IPS-NIHi11 (cell line): ENCODE measurements around the gene MAST3.
A peak's percentile ranks its signal among the peaks of the same experiment; 100 is the strongest.

Experiments
- DNase-seq: peaks from one replicate; pipeline ENCODE4 v3.0.0; 2012; ENCODE audit warnings: mixed read lengths, low spot score

Gene MAST3

GRCh38 chr19:18191640-18192062, 94.1 kb downstream of the MAST3 start:
- DNase-seq: no peak

GRCh38 chr19:18192673-18193387, 95.3 kb downstream of the MAST3 start, which contains the start of gene MPV17L2:
Gene MPV17L2 (plus strand): TSS chr19:18193218. CDS start chr19:18193282, 64 bp downstream.
- peak; percentile 93 for DNase-seq

GRCh38 chr19:18193388-18194180, 96.0 kb downstream of the MAST3 start:
- no peak for DNase-seq

- no peak for DNase-seq
Measured at GRCh38 chr19:18194181-18194530, 96.6 kb downstream of the MAST3 start.

GRCh38 chr19:18194554-18195238, 97.1 kb downstream of the MAST3 start:
- peak; percentile 84 for DNase-seq

GRCh38 chr19:18196511-18196845, 98.9 kb downstream of the MAST3 start:
- DNase-seq: no peak

GRCh38 chr19:18197306-18197705, 99.7 kb downstream of the MAST3 start:
- DNase-seq: no peak

GRCh38 chr19:18197941-18198340, 100.4 kb downstream of the MAST3 start:
- DNase-seq: no peak

- DNase-seq: no peak
Measured at GRCh38 chr19:18198374-18198773, 100.8 kb downstream of the MAST3 start.
